Loucy (cell line): ENCODE measurements around the gene RFX3.

Source experiments
- CTCF ChIP-seq: fragments of 200-600 bp; sonication (generic); conservative IDR thresholded peaks from 2 replicates; pipeline ENCODE4 v1.5.1; 2014; ENCODE audit warnings: mild to moderate bottlenecking, antibody characterized with exemption, low read length
- EZH2phosphoT487 ChIP-seq: fragments of 200-600 bp; IDR thresholded peaks from 2 replicates; pipeline ENCODE4 v1.6.1; 2018; ENCODE audit warnings: antibody characterized with exemption, mild to moderate bottlenecking, moderate library complexity, borderline replicate concordance

GRCh38 chr9:3256571-3257330 is 269.1 kb downstream of the RFX3 start:
- TF ChIP-seq CTCF (no peak), EZH2phosphoT487 (no peak)
